GM12872 (cell line): ENCODE measurements around the gene ARL2.

Source experiments
- TF ChIP-seq, protein P1 (sequence below): IDR thresholded peaks from 3 replicates; pipeline ENCODE4 v1.5.1; 2011; ENCODE audit warnings: low read depth, mild to moderate bottlenecking, low read length, moderate library complexity; ENCODE audit not compliant: insufficient read depth

ARL2 gene

DNA sequence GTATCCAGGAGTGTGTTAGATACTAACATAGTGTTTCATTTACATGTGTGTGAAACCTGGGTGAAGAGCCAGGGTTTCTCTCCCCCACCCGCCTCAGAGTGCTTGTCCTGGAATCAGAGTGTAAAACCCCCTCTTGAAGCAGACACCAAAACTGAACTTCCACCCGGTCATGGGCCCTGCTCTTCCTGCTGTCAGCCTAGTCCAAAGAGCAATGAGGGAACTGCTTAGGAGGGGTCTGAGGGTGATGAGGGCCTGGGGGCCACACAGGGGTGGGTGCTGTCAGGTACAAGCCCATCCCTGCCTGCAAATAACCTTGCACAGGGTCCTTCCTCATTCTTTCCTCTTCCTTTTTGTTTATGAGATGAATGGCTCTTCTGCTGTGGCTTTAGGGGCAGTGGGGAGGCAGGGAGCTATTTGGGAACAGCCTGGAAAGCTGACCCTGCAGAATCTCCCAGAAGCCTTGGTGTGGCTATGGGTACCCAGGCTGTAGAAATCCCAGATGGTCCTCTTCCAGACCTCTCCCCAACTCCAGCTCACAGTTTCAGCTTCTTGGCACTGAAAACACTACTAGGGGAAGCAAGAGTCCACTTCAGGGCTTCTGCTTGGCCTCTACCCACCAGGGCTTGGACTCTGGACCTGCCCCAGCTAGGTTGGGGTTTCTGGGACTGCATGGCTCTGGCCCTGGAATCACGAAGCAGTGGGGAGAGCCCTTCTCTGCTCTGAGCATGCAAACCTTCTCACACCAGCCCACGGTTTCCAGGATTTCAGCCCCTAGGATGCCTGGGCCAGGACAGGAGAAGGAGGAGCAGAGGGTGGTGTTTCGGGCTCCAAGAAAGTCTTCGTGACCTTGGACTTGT, 25.7 kb upstream of the ARL2 start:
- TF ChIP-seq, protein P1, sequence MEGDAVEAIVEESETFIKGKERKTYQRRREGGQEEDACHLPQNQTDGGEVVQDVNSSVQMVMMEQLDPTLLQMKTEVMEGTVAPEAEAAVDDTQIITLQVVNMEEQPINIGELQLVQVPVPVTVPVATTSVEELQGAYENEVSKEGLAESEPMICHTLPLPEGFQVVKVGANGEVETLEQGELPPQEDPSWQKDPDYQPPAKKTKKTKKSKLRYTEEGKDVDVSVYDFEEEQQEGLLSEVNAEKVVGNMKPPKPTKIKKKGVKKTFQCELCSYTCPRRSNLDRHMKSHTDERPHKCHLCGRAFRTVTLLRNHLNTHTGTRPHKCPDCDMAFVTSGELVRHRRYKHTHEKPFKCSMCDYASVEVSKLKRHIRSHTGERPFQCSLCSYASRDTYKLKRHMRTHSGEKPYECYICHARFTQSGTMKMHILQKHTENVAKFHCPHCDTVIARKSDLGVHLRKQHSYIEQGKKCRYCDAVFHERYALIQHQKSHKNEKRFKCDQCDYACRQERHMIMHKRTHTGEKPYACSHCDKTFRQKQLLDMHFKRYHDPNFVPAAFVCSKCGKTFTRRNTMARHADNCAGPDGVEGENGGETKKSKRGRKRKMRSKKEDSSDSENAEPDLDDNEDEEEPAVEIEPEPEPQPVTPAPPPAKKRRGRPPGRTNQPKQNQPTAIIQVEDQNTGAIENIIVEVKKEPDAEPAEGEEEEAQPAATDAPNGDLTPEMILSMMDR: no peak

DNA sequence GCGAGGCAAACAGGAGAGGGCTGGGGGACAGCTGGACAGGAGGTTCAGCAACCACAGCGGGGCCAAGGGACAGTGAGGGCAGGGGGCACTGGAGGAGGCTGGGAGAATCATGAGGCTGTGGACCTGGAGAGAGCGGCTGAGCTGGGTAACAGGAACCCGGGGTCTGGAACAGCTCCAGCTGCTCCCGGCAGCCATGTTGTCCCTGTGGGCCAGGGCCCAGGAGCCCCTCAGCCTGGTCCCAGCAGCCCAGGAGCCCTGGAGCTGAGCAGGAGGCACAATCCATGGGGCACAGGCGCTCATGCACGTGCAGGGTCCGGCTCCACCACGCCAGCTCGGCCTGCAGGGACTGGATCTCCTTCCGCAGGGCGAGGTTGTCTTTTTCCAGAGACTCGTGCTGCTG, 24.5 kb upstream of the ARL2 start:
- TF ChIP-seq, protein P1: no peak

DNA sequence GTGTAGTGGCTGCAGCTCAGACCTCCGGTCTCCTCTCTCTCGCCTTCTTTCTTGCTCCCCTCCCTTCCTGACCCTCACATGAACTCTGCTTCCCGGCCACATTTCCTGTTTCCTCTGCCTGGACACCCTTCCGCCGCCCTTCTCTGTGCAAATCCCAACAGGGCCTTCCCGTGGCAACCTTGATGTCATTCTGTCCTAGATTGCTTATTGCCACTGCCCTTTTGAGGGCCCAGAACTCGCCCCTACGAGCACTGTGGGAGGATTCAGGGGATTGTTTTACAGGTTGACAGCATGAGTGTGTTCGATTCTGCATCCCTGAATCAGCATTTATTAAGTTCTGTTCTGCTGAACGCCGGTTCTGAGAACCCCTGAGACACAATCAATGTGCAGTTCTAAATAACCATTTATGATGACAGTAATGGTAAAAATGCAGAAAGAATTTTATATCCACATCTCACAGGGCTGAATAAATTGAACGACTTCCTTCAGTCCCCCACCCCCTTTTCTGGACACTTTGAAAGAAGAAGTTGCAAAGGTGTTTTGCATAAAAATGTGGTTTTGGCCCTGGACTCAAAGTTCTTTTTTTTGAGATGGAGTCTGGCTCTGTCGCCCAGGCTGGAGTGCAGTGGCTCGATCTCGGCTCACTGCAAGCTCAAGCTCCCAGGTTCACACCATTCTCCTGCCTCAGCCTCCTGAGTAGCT, 23.6 kb upstream of the ARL2 start:
- TF ChIP-seq, protein P1: no peak

DNA sequence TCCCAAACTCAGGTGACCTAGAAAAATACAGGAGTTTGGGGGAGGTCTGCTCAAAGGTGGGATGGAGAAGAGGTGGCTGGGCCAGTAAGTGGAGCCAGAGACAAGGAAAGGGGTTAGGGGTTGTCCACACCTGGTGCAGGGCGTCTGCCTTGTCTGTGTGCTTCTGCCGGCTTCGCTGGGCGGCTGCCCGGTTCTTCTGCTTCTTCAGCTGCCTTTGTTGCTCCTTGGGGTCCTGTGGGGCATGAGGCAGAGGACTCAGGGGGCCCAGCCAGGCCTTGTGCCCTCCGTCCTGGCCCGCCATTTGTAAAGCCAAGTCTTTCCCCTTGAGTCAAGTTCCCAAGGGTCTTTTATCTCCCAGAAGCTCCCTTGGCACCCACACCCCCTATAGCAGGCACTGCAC, 19.6 kb upstream of the ARL2 start:
- TF ChIP-seq, protein P1: no peak

DNA sequence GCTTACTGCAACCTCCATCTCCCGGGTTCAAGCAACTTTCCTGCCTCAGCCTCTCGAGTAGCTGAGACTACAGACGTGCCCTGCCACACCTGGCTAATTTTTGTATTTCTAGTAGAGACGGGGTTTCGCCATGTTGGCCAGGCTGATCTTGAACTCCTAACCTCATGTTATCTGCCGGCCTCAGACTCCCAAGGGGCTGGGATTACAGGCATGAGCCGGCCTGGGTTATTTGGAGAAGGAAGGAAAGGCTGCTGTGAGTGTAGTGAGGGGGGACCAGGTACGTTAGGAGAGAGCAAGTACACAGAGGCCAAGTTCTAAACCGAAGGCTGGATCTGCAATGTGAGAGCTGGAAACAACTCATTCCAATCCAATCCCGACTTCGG, 17.6 kb upstream of the ARL2 start:
- TF ChIP-seq, protein P1: no peak

DNA sequence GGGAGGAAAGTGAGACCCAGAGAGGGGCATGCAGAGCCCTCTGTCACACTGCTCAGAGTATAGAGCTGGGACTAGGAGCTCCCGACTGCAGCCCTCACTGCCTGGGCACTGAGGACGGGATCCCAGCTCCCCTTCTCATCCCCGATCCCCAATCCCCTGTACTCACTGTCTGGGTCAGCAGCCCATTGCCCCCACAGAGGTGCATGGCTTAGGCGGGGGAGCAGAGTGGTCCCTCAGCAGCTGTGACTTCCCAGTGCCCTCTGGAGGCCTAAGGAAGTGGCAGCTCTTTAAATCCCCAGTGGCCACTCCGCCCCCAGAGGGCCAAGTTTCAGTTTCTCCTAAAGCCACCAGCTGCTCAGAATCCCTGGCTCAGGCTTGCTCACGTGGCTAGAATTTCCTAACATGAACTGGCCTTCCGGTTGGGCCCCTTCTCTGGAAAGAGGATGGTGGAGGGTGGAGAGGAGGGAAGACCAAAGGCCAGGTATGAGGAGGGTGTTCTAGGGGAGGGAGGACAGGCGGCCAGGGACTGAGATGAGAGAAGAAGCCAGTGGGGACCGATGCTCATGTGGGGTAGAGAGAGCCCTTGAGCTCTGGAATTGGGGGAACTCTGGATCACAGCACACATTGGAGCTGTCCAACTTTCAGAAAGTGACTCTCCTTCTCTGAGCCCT, 17.1 kb upstream of the ARL2 start, which contains the start of gene BATF2:
BATF2 (minus strand) TSS at position 262 of the 671 bp plus-strand sequence; CDS start at position 205, 57 bp downstream.
- TF ChIP-seq, protein P1: peak; percentile 51

DNA sequence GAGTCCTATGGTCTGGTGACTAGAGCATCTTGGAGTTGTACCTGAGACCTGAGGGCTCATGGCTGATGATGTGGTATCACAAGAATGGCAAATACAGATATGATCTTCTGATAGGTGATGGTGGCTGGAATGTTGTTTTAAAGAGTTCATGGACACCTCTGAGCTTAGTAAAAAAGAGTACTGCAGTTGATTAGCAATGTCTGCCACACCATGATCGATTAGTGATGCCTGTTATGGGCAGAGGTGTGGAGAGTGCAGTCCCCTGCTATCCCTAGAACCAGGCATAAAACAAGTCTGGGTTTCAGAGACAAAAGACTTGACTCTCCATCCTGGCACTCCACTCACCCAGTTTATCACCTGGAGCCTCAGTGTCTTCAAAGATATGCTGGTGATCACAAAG, 15.8 kb upstream of the ARL2 start:
- TF ChIP-seq, protein P1: no peak
